ENCODE measurements around the gene KCND1.

Gene KCND1

DNA sequence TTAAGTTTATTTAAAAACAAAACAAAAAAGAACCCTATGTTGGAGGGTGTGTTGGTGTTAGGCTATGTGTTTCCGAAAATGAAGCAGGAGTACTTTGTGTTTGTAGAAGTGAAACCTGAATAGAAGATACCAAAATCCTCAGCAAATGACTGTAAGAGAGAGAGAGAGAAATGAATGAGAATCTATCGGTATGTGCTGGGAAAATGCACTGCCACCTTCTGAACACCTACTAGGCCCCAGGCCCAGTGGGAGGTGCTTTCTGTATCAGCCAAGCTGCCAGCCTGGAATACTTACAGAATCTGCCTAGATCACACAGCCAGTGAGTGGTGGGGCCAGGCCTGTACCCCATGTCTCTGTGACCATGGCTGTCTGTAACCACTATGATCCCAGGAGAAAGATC lies 37.9 kb downstream of the KCND1 start:
- TF ChIP-seq ZNF384 (IDR thresholded peaks at IDR 0.05) (no peak), FOXM1 (IDR thresholded peaks at IDR 0.05; ENCODE audit: borderline replicate concordance) (no peak), SP1 (IDR thresholded peaks at IDR 0.05) (no peak), HDGF (IDR thresholded peaks at IDR 0.05; ENCODE audit: borderline replicate concordance) (no peak), ARNT (IDR thresholded peaks at IDR 0.05) (no peak), FOXK2 (IDR thresholded peaks at IDR 0.05) (no peak), L3MBTL2 (conservative IDR thresholded peaks at IDR 0.05) (no peak), FOXA1 (IDR thresholded peaks at IDR 0.05) (no peak), BHLHE40 (IDR thresholded peaks at IDR 0.05; ENCODE audit: borderline replicate concordance) (no peak), CTBP1 (IDR thresholded peaks at IDR 0.05; ENCODE audit: borderline replicate concordance) (no peak), NFRKB (IDR thresholded peaks at IDR 0.05) (no peak), ELF4 (IDR thresholded peaks at IDR 0.05) (no peak), TARDBP (IDR thresholded peaks at IDR 0.05) (no peak), SUZ12 (IDR thresholded peaks at IDR 0.05) (no peak), LEF1 (IDR thresholded peaks at IDR 0.05; ENCODE audit: borderline replicate concordance) (no peak)
- TF ChIP-seq, protein P1, sequence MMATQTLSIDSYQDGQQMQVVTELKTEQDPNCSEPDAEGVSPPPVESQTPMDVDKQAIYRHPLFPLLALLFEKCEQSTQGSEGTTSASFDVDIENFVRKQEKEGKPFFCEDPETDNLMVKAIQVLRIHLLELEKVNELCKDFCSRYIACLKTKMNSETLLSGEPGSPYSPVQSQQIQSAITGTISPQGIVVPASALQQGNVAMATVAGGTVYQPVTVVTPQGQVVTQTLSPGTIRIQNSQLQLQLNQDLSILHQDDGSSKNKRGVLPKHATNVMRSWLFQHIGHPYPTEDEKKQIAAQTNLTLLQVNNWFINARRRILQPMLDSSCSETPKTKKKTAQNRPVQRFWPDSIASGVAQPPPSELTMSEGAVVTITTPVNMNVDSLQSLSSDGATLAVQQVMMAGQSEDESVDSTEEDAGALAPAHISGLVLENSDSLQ (IDR thresholded peaks at IDR 0.05), result no peak
- CTCF ChIA-PET, result interaction anchor here (0.6 kb wide), 1 partner anchor 1612 kb away, joined by 4 read pairs; no protein-coding TSS in a partner anchor
- DNase-seq (ENCODE audit: extremely low spot score), result no peak
- POLR2A ChIA-PET, result no interaction called here

DNA sequence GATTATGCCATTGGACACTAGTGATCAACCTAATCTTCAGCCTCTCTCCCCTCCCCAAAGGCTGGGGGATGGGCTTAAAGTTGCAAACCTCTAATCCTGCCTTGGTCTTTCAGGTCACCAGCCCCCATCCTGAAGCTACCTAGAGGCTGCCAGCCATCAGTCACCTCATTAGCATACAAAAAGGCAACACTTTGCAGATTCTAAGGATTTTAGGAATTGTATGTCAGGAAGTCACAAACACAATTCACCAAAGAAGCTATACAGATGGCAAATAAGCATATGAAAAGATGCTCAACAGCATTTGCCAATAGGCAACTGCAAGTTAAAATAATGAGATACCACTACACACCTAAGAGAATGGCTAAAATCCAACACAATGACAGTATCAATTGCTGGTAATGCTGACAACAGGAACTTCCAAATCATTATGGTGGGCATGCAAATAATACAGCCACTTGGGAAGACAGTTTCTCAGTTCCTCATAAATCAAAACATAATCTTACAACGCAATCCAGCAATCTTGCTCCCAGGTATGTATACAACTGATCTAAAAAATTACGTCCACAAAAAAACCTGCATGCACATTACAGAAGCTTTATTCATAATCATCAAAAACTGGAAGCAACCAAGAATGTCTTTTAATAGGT lies 43.8 kb downstream of the KCND1 start:
- DNase-seq (ENCODE audit: extremely low spot score), result no peak
- no peak for TF ChIP-seq ARNT (IDR thresholded peaks at IDR 0.05)
- TF ChIP-seq NFRKB (IDR thresholded peaks at IDR 0.05), result no peak
- TF ChIP-seq ELF4 (IDR thresholded peaks at IDR 0.05), result no peak
- TF ChIP-seq LEF1 (IDR thresholded peaks at IDR 0.05; ENCODE audit: borderline replicate concordance), result no peak
- TF ChIP-seq SP1 (IDR thresholded peaks at IDR 0.05), result no peak
- TF ChIP-seq FOXK2 (IDR thresholded peaks at IDR 0.05), result no peak
- no peak for TF ChIP-seq HDGF (IDR thresholded peaks at IDR 0.05; ENCODE audit: borderline replicate concordance)
- no peak for TF ChIP-seq TARDBP (IDR thresholded peaks at IDR 0.05)
- no peak for TF ChIP-seq ZNF384 (IDR thresholded peaks at IDR 0.05)
- TF ChIP-seq L3MBTL2 (conservative IDR thresholded peaks at IDR 0.05), result no peak
- TF ChIP-seq FOXA1 (IDR thresholded peaks at IDR 0.05), result no peak
- TF ChIP-seq, protein P1 (IDR thresholded peaks at IDR 0.05), result no peak
- no peak for TF ChIP-seq CTBP1 (IDR thresholded peaks at IDR 0.05; ENCODE audit: borderline replicate concordance)
- no peak for TF ChIP-seq FOXM1 (IDR thresholded peaks at IDR 0.05; ENCODE audit: borderline replicate concordance)
- no peak for TF ChIP-seq BHLHE40 (IDR thresholded peaks at IDR 0.05; ENCODE audit: borderline replicate concordance)
- no peak for TF ChIP-seq SUZ12 (IDR thresholded peaks at IDR 0.05)
- CTCF ChIA-PET, result interaction anchor here (0.6 to 0.8 kb wide), 2 partner anchors 74 to 1198 kb away, joined by 3 to 4 read pairs; partner anchors contain the start of gene GRIPAP1
- POLR2A ChIA-PET, result interaction anchor here (1.0 kb wide), 1 partner anchor 30 kb away, joined by 3 read pairs; no protein-coding TSS in a partner anchor

DNA sequence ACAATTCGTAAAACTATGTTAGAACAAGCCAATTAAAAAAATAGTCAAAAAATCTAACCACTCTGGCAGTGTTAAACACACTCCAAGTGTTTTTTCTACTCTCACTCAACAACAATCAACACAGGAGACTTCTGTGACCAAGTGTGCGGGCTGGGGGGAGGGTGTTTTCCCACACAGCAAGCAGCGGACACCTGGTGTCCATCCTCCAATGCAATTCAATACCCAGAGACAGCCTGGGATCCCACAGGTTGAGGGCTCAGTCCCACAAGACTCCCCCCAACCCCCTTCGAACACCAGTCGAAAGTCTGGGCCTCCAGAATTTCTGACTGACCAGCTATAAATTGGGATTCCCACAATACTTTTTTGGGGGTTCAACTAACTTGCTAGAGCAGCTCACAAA lies 44.5 kb downstream of the KCND1 start:
- TF ChIP-seq ELF4 (IDR thresholded peaks at IDR 0.05), result no peak
- no peak for TF ChIP-seq FOXM1 (IDR thresholded peaks at IDR 0.05; ENCODE audit: borderline replicate concordance)
- no peak for TF ChIP-seq TARDBP (IDR thresholded peaks at IDR 0.05)
- no peak for TF ChIP-seq L3MBTL2 (conservative IDR thresholded peaks at IDR 0.05)
- TF ChIP-seq, protein P1 (IDR thresholded peaks at IDR 0.05), result no peak
- no peak for TF ChIP-seq FOXA1 (IDR thresholded peaks at IDR 0.05)
- TF ChIP-seq LEF1 (IDR thresholded peaks at IDR 0.05; ENCODE audit: borderline replicate concordance), result no peak
- no peak for TF ChIP-seq SUZ12 (IDR thresholded peaks at IDR 0.05)
- TF ChIP-seq ARNT (IDR thresholded peaks at IDR 0.05), result no peak
- TF ChIP-seq CTBP1 (IDR thresholded peaks at IDR 0.05; ENCODE audit: borderline replicate concordance), result no peak
- no peak for TF ChIP-seq NFRKB (IDR thresholded peaks at IDR 0.05)
- no peak for TF ChIP-seq ZNF384 (IDR thresholded peaks at IDR 0.05)
- no peak for TF ChIP-seq SP1 (IDR thresholded peaks at IDR 0.05)
- POLR2A ChIA-PET, result interaction anchor here (1.0 kb wide), 1 partner anchor 31 kb away, joined by 3 read pairs; no protein-coding TSS in a partner anchor

DNA sequence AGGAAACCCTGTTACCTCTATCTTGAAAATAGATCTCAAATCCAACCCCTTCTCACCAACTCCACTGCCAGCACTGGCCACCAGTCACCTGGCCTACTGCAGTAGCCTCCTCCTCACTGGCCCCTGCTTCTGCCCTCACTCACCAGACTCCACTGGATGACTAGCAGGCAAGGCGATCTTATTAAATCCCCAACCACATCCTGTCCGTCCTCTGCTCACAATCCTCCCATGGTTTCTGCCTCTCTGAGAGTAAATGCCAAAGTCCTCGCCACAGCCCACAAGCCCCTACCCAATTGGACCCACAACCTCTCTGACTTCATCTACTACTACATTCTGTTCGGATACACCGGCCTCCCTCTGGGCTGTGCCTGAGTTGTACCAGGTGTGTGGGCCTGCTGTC lies 47.4 kb downstream of the KCND1 start:
- POLR2A ChIA-PET, result no interaction called here
- CTCF ChIA-PET, result no interaction called here

More for the DNA sequence above, 44.5 kb downstream of the KCND1 start:
- no peak for DNase-seq (ENCODE audit: extremely low spot score)
- CTCF ChIA-PET, result interaction anchor here (0.6 to 0.8 kb wide), 2 partner anchors 75 to 1197 kb away, joined by 3 to 4 read pairs; partner anchors contain the start of gene GRIPAP1

DNA sequence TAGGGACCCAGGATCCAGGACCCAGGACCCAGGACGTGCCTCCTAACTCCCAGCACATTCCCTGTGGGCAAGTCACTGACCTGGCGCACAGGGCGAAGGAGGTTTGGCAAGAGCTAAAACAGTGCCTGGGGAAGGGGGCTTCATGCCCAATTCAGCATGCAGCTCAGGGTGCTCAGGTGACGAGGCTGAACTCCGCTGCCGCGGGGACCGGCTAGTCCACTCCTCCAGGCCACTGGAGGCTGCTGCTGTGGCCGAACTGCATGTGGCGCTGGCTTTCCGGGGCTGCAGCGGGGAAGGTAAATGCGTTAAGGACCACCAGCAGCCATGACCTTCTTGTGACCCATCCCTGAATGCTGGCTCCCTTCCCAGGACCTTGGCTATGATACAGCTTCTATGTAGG lies 47.9 kb downstream of the KCND1 start:
- TF ChIP-seq, protein P1 (IDR thresholded peaks at IDR 0.05), result no peak
- TF ChIP-seq FOXA1 (IDR thresholded peaks at IDR 0.05) (no peak), NFRKB (IDR thresholded peaks at IDR 0.05) (no peak), BHLHE40 (IDR thresholded peaks at IDR 0.05; ENCODE audit: borderline replicate concordance) (no peak), FOXM1 (IDR thresholded peaks at IDR 0.05; ENCODE audit: borderline replicate concordance) (no peak), SUZ12 (IDR thresholded peaks at IDR 0.05) (no peak), HDGF (IDR thresholded peaks at IDR 0.05; ENCODE audit: borderline replicate concordance) (no peak), TARDBP (IDR thresholded peaks at IDR 0.05) (no peak), ARNT (IDR thresholded peaks at IDR 0.05) (no peak), ELF4 (IDR thresholded peaks at IDR 0.05) (no peak), ZNF384 (IDR thresholded peaks at IDR 0.05) (no peak), L3MBTL2 (conservative IDR thresholded peaks at IDR 0.05) (no peak), LEF1 (IDR thresholded peaks at IDR 0.05; ENCODE audit: borderline replicate concordance) (no peak), CTBP1 (IDR thresholded peaks at IDR 0.05; ENCODE audit: borderline replicate concordance) (no peak), FOXK2 (IDR thresholded peaks at IDR 0.05) (no peak), SP1 (IDR thresholded peaks at IDR 0.05) (no peak)
- DNase-seq (ENCODE audit: extremely low spot score), result no peak
- ChIA-PET POLR2A (no interaction called here), CTCF (no interaction called here)

More for the DNA sequence above, 47.4 kb downstream of the KCND1 start:
- TF ChIP-seq CTBP1 (IDR thresholded peaks at IDR 0.05; ENCODE audit: borderline replicate concordance) (no peak), ZNF384 (IDR thresholded peaks at IDR 0.05) (no peak), SP1 (IDR thresholded peaks at IDR 0.05) (no peak), BHLHE40 (IDR thresholded peaks at IDR 0.05; ENCODE audit: borderline replicate concordance) (no peak), FOXA1 (IDR thresholded peaks at IDR 0.05) (no peak), NFRKB (IDR thresholded peaks at IDR 0.05) (no peak), TARDBP (IDR thresholded peaks at IDR 0.05) (no peak), SUZ12 (IDR thresholded peaks at IDR 0.05) (no peak), ARNT (IDR thresholded peaks at IDR 0.05) (no peak), LEF1 (IDR thresholded peaks at IDR 0.05; ENCODE audit: borderline replicate concordance) (no peak), ELF4 (IDR thresholded peaks at IDR 0.05) (no peak), L3MBTL2 (conservative IDR thresholded peaks at IDR 0.05) (no peak)
- DNase-seq (ENCODE audit: extremely low spot score), result no peak
